HEK293 (cell line): ENCODE results near the gene GARIN5A.

Experiments
- CTCF ChIA-PET: fragments of 350-600 bp; formaldehyde crosslinking; extraction: SDS; loops from one replicate; lab custom pipeline; 2021; ENCODE audit warnings: antibody characterized with exemption; lab: Yijun Ruan, JAX
- POLR2A ChIA-PET: fragments of 300-600 bp; formaldehyde crosslinking; extraction: SDS; loops from one replicate; lab custom pipeline; 2020; ENCODE audit warnings: antibody characterized with exemption, inconsistent platforms; lab: Yijun Ruan, JAX
- H3K27ac ChIP-seq: fragments of 200-500 bp; sonication (Bioruptor generic); 2 replicates; pipeline ENCODE4 v1.5.1; 2014; ENCODE audit warnings: low read depth, low read length, control low read depth, inconsistent platforms; ENCODE audit errors: extremely low read depth
- H3K36me3 ChIP-seq, 2 experiments: fragments of 200-500 bp in 1 of 2; sonication (Bioruptor generic) in 1 of 2; 1 replicate in 1 of 2; 2 replicates in 1 of 2; pipeline ENCODE4 v1.5.1; 2014 to 2017; ENCODE audit warnings: inconsistent platforms in 2 of 2, low read length in 2 of 2; ENCODE audit not compliant: control insufficient read depth in 2 of 2, insufficient read depth in 1 of 2
- H3K4me1 ChIP-seq: fragments of 200-500 bp; sonication (Bioruptor generic); 2 replicates; pipeline ENCODE4 v1.5.1; 2014; ENCODE audit warnings: mild to moderate bottlenecking, low read length, inconsistent platforms; ENCODE audit not compliant: control insufficient read depth, insufficient read depth
- H3K4me3 ChIP-seq: 2 replicates; pipeline ENCODE4 v1.5.1; 2011; ENCODE audit warnings: low read depth, mild to moderate bottlenecking, control low read depth, low read length, moderate library complexity
- H3K9me3 ChIP-seq: fragments of 200-500 bp; sonication (Bioruptor generic); 2 replicates; pipeline ENCODE4 v1.5.1; 2014; ENCODE audit warnings: low read depth, low read length, inconsistent platforms; ENCODE audit not compliant: control insufficient read depth, insufficient read depth
- BCL11A ChIP-seq: fragments of 450-650 bp; formaldehyde crosslinking; IDR thresholded peaks from 2 replicates; pipeline ENCODE4 v1.5.1; 2016; ENCODE audit warnings: low read depth, missing biosample characterization, missing genetic modification characterization
- CTCF ChIP-seq: fragments of 450-650 bp; formaldehyde crosslinking; IDR thresholded peaks from 2 replicates; pipeline ENCODE4 v1.5.1; 2016; ENCODE audit warnings: missing biosample characterization, missing genetic modification characterization
- KLF1 ChIP-seq: fragments of 450-650 bp; formaldehyde crosslinking; IDR thresholded peaks from 2 replicates; pipeline ENCODE4 v1.5.1; 2016; ENCODE audit warnings: missing biosample characterization, missing genetic modification characterization
- ZIC2 ChIP-seq: fragments of 450-650 bp; formaldehyde crosslinking; IDR thresholded peaks from 2 replicates; pipeline ENCODE4 v1.5.1; 2016; ENCODE audit warnings: missing biosample characterization, missing genetic modification characterization
- ZNF10 ChIP-seq: fragments of 450-650 bp; formaldehyde crosslinking; IDR thresholded peaks from 2 replicates; pipeline ENCODE4 v1.5.1; 2017; ENCODE audit warnings: missing biosample characterization, missing genetic modification characterization
- ZNF302 ChIP-seq: fragments of 450-650 bp; formaldehyde crosslinking; IDR thresholded peaks from 2 replicates; pipeline ENCODE4 v1.5.1; 2016; ENCODE audit warnings: missing biosample characterization, missing genetic modification characterization, low read depth
- ZNF311 ChIP-seq: fragments of 450-650 bp; formaldehyde crosslinking; IDR thresholded peaks from 2 replicates; pipeline ENCODE4 v1.5.1; 2017; ENCODE audit warnings: missing biosample characterization, missing genetic modification characterization, borderline replicate concordance
- ZNF341 ChIP-seq: fragments of 450-650 bp; formaldehyde crosslinking; IDR thresholded peaks from 2 replicates; pipeline ENCODE4; 2016; ENCODE audit warnings: low read depth, missing biosample characterization, missing genetic modification characterization
- ZNF449 ChIP-seq: fragments of 450-650 bp; formaldehyde crosslinking; IDR thresholded peaks from 2 replicates; pipeline ENCODE4 v1.5.1; 2017; ENCODE audit warnings: missing biosample characterization, mild to moderate bottlenecking, missing genetic modification characterization, moderate library complexity
- ZNF514 ChIP-seq: fragments of 450-650 bp; formaldehyde crosslinking; IDR thresholded peaks from 2 replicates; pipeline ENCODE4 v1.5.1; 2016; ENCODE audit warnings: missing biosample characterization, missing genetic modification characterization
- ZNF544 ChIP-seq: fragments of 450-650 bp; formaldehyde crosslinking; IDR thresholded peaks from 2 replicates; pipeline ENCODE4 v1.5.0; 2017; ENCODE audit warnings: missing biosample characterization, missing genetic modification characterization
- ZNF548 ChIP-seq: fragments of 450-650 bp; formaldehyde crosslinking; IDR thresholded peaks from 2 replicates; pipeline ENCODE4 v1.5.1; 2016; ENCODE audit warnings: missing biosample characterization, missing genetic modification characterization
- ZNF623 ChIP-seq: fragments of 450-650 bp; formaldehyde crosslinking; IDR thresholded peaks from 2 replicates; pipeline ENCODE4 v1.5.1; 2016; ENCODE audit warnings: missing biosample characterization, missing genetic modification characterization
- ZNF658 ChIP-seq: fragments of 450-650 bp; formaldehyde crosslinking; IDR thresholded peaks from 2 replicates; pipeline ENCODE4; 2016; ENCODE audit warnings: missing biosample characterization, missing genetic modification characterization
- ZNF660 ChIP-seq: fragments of 450-650 bp; IDR thresholded peaks from 2 replicates; pipeline ENCODE4 v1.5.1; 2018; ENCODE audit warnings: missing biosample characterization, mild to moderate bottlenecking, missing genetic modification characterization
- ZNF768 ChIP-seq: fragments of 450-650 bp; formaldehyde crosslinking; IDR thresholded peaks from 2 replicates; pipeline ENCODE4 v1.5.1; 2018; ENCODE audit warnings: missing biosample characterization, mild to moderate bottlenecking, missing genetic modification characterization

Gene GARIN5A

GRCh38 chr19:50466706-50467039 is 10.0 kb downstream of the GARIN5A start:
- Histone ChIP-seq H3K9me3 (no peaks in the 10 kb centered on the region), H3K27ac (no peak overlapping the region), H3K4me1 (no peaks in the 10 kb centered on the region), H3K36me3 (no peaks in the 10 kb centered on the region), H3K4me3 (no peak overlapping the region)
- TF ChIP-seq BCL11A (tag by site-specific recombination) (no peak), ZNF768 (tag by site-specific recombination) (no peak), ZNF544 (no peak), ZNF311 (tag by site-specific recombination) (no peak), ZNF660 (tag by site-specific recombination) (no peak)
- ChIA-PET POLR2A (no interaction called here), CTCF (interaction anchor here (1.0 to 2.8 kb wide), 4 partner anchors 96 to 109 kb away, joined by 3 to 11 read pairs (median 4); no protein-coding TSS in a partner anchor)

- ChIA-PET POLR2A (interaction anchor here (0.6 to 1.7 kb wide), 5 partner anchors 11 to 137 kb away, joined by 3 to 5 read pairs (median 5); partner anchors contain the start of gene POLD1), CTCF (interaction anchor here (1.0 to 2.8 kb wide), 6 partner anchors 18 to 109 kb away, joined by 3 to 11 read pairs (median 3); no protein-coding TSS in a partner anchor)
- Histone ChIP-seq H3K27ac (no peak overlapping the region), H3K9me3 (no peaks in the 10 kb centered on the region), H3K4me1 (no peaks in the 10 kb centered on the region), H3K36me3 (no peaks in the 10 kb centered on the region), H3K4me3 (no peak overlapping the region)
- TF ChIP-seq ZNF302 (no peak), ZNF10 (tag by site-specific recombination) (no peak), ZNF341 (tag by site-specific recombination) (no peak), ZNF548 (tag by site-specific recombination) (no peak), KLF1 (peak; percentile 81), ZNF544 (no peak), ZNF514 (no peak), ZNF449 (tag by site-specific recombination) (no peak), CTCF (0 out of 2 replicates have a peak, but pooled peaks have one; percentile 14), ZIC2 (no peak)
These were observed 10.5 kb downstream of the GARIN5A start for GRCh38 chr19:50465986-50466705.

GRCh38 chr19:50465000-50465399 is 11.6 kb downstream of the GARIN5A start:
- Histone ChIP-seq H3K4me3 (no peak overlapping the region), H3K4me1 (no peaks in the 10 kb centered on the region), H3K36me3 (no peaks in the 10 kb centered on the region), H3K9me3 (no peaks in the 10 kb centered on the region), H3K27ac (no peak overlapping the region)
- no peak for TF ChIP-seq ZNF658 (tag by site-specific recombination)
- TF ChIP-seq ZNF623 (tag by site-specific recombination), result peak; percentile 77
- ChIA-PET POLR2A (interaction anchor here (1.1 to 1.7 kb wide), 3 partner anchors 9 to 96 kb away, joined by 3 to 5 read pairs (median 5); partner anchors contain the start of gene POLD1), CTCF (interaction anchor here (0.6 to 2.8 kb wide), 5 partner anchors 13 to 345 kb away, joined by 3 to 11 read pairs (median 3); no protein-coding TSS in a partner anchor)
